Activated CD8-positive, alpha-beta memory T cell treated with anti-CD3 and anti-CD28 coated beads for 48 hours (primary cell): ENCODE data around the gene EMID1.

ENCODE experiments used
- DNase-seq, 3 experiments: peaks; one replicate each; pipeline ENCODE4 v3.0.0-alpha.2; 2020; ENCODE audit warnings: low read depth in 2 of 3, low spot score in 2 of 3

The EMID1 gene

GRCh38 chr22:29194184-29194583 lies 11.5 kb upstream of the EMID1 start:
- DNase-seq: no peak

GRCh38 chr22:29195118-29195963 lies 10.4 kb upstream of the EMID1 start:
- no peak for DNase-seq

- DNase-seq: no peak
These were observed 9.6 kb upstream of the EMID1 start for GRCh38 chr22:29195964-29196666.

GRCh38 chr22:29197096-29197495 lies 8.6 kb upstream of the EMID1 start:
- no peak for DNase-seq

GRCh38 chr22:29198240-29198639 lies 7.5 kb upstream of the EMID1 start:
- no peak for DNase-seq

- no peak for DNase-seq
These were observed 5.8 kb upstream of the EMID1 start for GRCh38 chr22:29199702-29200400.

- no peak for DNase-seq
These were observed 4.8 kb upstream of the EMID1 start for GRCh38 chr22:29200901-29201300.

GRCh38 chr22:29201782-29202181 lies 3.9 kb upstream of the EMID1 start:
- no peak for DNase-seq

GRCh38 chr22:29202212-29203192 lies 3.2 kb upstream of the EMID1 start:
- peak; percentile 34 to 68 (median 35) for DNase-seq

GRCh38 chr22:29203488-29204454 lies 1.9 kb upstream of the EMID1 start:
- DNase-seq: no peak

- DNase-seq: no peak
These were observed 1.1 kb upstream of the EMID1 start for GRCh38 chr22:29204455-29205183.

- no peak for DNase-seq
These were observed 473 bp upstream of the EMID1 start for GRCh38 chr22:29205252-29205593.

- DNase-seq: no peak
These were observed 911 bp downstream of the EMID1 start for GRCh38 chr22:29206372-29207242.

- DNase-seq: no peak
These were observed 1.5 kb downstream of the EMID1 start for GRCh38 chr22:29207243-29207550.

GRCh38 chr22:29207562-29208501 lies 2.1 kb downstream of the EMID1 start:
- DNase-seq: no peak

- DNase-seq: no peak
These were observed 2.8 kb downstream of the EMID1 start for GRCh38 chr22:29208502-29208862.
